Stimulated activated CD8-positive, alpha-beta memory T cell treated with anti-CD3 and anti-CD28 coated beads, Interleukin-4, amount 100 ng/mL, for 48 hours (primary cell): Measurements from ENCODE around the gene TCF23.

Experiments used
- DNase-seq: peaks from one replicate; pipeline ENCODE4 v3.0.0-alpha.2; 2020

Gene TCF23

DNA sequence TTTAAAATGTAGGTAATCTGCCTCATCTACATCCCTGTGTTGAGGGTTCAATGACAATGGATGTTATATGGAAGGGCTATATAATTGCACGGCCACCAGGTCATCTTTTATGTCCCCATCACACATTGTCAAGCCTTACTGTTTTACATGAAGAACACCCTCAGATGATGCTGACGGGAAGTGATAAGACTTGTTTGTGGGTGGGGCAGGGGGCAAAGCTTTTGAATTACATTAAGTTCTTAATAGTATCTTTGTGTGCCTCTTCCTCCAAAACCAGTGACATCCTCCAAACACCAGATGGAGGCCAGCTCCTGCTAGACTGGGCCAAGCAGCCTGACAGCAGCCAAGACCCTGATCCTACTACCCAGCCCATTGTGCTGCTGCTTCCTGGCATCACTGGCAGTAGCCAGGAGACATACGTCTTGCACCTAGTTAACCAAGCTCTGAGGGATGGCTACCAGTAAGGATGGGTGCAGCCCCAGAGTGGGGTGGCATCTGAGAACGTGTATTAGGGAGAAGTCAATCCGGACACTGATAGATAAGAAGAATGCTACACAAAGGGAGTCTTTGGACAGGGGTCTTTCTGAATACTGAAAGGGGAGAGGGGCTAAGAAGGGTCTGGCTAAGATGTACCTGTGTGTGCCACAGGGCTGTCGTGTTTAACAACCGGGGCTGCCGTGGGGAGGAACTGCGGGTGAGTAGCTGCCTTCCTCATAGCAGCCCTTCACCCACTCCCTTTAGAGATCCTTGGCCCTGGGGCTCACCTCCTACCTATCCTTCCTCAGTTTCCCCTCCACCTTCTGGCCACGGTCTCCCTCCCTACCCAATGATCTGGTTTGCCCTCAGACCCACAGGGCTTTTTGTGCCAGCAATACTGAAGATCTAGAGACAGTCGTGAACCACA, 19.9 kb upstream of the TCF23 start:
- DNase-seq = no peak

DNA sequence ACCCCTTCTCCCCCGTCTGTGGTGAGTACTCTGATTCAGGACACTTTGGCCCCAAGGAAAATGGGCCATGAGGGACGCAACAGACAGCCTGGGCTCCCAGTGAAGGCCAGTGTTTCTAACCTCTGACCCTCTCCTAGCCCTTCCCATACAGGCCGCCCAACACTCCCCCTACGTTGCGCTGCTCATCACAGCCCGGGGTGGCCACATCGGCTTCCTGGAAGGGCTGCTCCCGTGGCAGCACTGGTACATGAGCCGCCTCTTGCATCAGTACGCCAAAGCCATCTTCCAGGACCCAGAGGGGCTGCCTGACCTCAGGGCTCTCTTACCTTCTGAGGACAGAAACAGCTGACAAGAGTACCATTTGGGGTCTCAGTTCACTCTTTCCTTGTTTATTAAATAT, 18.4 kb upstream of the TCF23 start:
- DNase-seq = no peak

DNA sequence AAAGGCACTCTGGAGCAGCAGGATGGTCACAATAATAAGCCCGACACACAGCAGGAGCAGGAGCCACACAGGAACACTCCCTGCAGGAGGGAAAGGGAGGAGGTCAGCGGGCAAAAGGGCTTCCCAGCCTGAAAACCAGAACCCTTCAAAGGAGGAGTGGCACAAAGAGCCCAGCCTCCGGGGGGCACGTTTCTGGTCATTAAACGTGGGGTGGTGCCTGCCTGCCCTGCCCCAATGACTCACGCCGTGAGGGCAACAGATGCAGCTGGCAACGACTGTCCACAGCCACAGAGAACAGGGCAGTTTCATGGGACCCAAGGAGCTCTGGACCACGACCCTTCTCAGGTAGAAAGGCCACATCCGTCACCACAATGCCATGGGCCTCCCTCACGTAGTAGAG, 17.4 kb upstream of the TCF23 start:
- no peak for DNase-seq

DNA sequence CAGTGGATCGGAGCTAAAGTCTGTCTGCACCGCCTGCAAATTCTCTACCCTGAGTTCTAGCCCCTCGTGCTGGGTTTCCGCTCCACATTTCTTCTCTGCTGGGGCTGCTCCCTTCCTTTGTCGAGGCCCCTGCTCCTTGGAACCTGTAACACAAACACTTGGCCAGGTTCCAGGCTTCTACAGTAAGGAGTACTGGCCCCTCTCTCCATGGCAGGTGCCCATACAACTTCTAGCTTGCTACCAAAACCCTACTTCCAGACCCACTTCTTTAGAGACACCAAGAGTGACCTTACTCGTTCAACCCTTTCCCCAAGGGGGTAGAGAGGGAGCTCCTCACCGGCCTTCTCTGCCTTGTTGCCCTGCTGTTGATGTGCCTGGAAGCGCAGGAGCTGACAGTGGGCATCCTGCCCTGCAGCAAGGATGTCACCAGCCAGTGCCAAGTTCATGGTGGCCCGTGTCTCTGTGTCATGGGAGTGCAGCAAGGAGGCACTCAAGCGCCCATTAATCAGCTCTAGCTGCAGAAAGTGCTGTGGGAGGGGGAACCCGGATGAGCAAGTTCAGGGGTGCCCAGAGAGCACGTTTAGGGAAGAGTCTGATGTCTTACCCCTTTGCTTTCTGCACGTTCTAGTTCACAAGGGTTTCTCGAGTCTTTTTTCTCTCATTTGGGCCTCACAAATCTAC, 15.5 kb upstream of the TCF23 start:
- peak; percentile 49 for DNase-seq

DNA sequence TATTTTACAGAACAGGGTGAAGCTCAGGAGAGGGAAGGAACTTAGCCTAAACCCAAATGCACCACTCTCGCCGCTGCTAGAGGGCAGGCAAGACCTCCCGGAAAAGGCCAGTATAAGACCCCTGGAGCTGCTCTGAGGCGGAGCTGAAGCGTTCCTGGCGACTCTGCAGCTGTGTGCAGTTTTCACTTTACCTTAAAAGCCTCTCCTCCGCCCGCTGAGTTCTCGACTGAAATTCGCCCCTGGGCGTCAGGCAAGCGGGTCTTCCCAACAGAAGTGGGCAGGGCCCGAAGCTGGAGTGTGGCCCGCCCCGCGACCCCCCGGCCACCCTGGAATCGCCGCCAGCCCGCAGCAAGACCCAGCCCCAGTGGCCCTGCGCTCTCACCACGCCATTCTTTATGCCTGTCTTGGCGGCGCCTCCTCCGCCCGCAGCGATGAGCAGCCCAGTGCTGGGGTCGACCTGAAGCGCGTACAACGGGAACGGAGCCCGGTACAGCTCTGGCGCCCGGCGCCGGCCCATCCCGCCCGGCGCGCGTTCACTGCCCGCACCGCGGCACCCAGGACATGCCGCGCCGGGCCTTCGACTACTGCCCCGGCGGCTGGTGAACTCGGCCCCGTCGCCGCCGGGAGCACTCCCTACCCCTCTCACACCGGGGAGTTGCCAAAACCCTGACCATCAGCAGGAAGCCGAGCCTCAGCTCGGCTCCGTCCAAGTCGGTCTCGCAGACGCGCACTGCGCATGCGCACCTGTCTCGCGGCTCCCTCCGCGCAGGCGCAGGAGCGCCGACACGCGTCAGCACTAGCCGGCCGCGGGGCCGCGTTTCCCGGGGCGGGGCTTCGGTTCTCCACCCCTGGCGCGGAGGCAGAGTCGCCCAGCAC, 14.7 kb upstream of the TCF23 start, which contains the start of gene PREB:
TSS of gene PREB (minus strand) at position 732 of the 876 bp plus-strand sequence. CDS start at position 517, 215 bp downstream.
- DNase-seq = peak; percentile 99

DNA sequence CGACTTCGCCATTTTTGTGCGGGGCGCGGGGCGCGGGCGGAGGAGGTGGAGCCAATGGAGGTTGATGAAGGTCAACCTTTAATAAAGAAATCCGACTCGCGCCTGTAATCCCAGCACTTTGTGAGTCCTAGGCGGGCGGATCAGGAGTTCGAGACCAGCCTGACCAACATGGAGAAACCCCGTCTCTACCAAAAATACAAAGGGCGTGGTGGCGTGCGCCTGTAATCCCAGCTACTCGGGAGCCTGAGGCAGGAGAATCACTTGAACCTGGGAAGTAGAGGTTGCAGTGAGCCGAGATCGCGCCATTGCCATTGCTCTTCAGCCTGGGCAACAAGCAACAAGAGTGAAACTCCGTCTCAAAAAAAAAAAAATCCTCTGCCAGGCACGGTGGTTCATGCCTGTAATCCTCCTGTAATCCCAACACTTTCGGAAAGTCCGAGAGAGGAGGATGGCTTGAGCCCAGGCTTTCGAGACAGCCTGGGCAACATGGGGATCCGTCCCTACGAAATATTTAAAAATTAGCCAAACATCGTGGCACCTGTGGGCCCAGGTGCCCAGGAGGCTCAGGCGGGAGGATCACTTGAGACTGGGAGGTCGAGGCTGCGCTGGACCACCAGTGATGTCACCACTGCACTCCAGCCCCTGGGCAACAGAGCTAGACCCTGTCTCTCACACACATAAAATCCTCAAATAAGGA, 13.9 kb upstream of the TCF23 start:
- no peak for DNase-seq

DNA sequence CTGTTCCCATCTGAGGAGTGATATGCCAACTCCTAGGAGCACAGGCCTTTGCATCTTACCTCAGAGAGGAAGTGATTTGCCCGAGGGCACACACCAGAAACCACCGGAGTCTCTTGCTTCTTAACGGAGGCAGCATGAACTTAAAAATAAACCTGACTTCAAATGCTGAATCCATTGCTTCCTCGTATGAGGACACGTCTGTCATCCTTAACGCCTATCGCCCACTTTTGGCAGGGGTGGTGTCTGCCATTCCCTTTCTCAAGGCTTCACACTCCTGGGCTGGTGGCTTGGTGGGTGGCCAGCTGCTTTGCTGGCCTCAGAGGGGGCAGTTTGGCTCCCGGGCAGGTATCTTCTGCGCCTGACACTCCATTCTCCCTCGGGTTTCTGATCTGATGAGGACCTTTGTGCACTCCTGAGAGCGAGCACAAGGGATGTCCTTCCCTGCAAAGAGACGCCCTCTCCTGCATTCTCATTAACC, 13.3 kb upstream of the TCF23 start:
- DNase-seq = no peak

DNA sequence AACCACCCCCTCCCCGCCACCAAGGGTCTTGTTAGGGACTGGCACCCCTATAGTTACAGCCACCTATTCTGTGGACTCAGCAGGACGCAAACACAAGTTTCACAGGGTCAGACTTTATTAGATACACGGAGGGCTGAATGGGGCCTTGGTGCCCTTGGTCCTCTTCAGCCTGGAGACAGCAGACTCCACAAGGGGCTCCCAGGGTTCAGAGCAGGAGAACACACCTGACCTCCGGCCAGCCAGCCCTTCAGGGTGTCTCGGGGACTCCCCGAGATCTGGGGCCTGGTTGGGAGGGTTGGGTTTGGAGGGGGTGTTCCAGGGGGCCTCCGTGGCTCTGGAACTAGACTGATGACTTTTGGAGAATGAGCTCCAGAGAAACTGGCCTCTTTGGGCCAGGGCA, 12.1 kb upstream of the TCF23 start:
- no peak for DNase-seq

DNA sequence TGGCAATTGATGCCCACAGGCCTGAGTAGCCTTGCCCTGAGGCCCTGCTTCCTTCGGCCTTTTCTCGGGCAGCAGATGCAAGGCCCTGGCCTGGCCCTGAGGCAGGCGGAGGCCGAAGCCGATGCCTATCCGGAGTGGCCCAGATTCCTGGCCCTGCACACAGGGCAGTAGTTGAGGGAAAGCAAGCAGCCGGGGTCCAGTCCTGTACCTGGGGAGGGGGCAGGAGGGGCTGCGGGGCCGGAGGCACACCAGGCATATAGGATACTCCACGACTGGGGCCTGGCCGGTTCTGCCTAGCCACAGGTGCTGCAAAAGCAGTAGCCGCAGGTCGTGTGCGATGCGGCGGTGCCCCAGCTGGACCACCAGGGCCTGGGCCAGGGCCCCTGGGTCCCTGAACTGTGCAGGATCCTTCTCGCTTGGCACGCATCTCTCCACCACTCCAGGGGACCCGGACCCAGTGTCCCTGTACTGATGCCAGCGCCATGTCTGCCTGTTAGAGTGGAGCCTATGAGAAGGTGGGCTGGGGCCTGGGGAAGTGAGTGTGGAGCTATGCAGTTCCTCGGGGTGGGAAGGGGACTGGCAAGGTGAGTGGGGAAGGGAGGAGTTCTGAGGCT, 11.4 kb upstream of the TCF23 start:
- DNase-seq = no peak

DNA sequence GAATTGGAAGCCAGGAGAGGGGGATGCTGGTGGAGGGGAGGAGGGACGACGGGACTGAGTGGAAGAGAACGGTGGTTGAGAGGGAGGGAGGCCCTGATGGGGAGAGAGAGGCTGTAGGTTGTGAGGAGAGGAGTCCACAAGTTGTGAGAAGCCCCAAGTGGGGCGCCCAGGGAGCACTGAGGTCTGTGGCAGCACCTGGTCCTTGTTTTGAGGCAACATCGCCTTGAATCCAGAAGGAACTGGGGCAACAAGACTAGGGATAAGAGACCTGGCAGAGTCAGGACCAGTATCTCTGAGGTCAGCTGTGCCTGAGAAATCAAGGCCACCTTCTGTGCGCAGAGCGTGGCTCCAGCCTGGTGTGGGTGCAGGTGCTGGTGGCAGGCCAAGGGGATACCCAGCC, 10.7 kb upstream of the TCF23 start:
- DNase-seq = no peak

DNA sequence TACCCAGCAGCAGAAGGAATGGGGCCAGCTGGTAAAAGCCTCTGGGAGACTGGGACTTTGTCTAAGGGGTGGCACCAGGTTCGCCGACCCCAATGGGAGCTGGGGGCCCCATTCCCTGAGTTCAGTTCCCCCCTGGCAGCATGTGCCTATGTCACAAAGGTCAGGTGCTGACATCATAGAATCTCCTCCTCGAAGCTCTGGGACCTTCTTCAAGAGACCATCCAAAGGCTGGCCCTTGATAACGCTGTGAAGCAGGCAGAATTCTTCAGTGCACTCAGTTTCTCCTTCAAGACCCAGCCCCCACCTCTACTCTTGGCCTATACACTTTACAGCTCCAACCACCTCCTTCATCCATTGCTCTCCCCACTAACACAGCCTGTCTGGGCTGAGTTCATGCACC, 9.5 kb upstream of the TCF23 start, which contains the start of gene PRR30:
TSS of gene PRR30 (minus strand) at position 101 of the 400 bp plus-strand sequence. CDS start 1,081 bp downstream, outside the sequence.
- no peak for DNase-seq

DNA sequence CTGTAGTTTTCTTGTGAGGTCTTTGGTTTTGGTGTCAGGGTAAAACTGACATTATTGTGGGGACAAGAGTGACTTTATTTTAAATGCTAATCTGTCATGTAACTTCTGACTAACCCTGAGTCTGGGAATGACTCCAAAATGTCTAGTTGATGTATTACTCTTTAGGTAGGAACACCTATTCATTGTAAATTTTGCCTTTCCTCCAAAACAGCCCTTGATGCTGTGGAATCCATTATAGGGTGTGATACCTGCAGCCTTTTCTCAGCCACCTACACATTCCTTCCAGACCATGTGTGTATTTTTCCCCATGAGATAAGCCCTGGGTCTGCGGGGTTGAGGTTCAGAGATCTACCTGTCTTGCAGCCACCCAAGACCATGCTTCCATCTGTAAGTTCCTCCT, 5.5 kb upstream of the TCF23 start:
- DNase-seq = no peak

DNA sequence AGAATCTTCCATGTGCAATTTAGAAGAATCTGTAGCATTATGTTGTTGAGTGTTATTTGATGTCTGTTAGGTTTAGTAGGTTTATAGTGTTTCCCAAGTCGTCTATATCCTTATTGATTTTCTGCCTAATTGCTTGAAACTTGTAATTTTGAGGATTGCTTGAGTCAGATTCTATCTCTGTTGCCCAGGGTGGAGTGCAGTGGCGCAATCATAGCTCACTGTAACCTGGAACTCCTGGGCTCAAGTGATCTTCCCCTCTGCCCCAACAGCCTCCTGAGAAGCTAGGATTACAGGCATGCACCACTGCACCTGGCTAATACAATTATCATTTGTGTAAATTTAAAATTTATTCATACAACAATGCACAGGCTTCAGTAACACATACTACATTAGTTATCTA, 3.1 kb upstream of the TCF23 start:
- DNase-seq = no peak

DNA sequence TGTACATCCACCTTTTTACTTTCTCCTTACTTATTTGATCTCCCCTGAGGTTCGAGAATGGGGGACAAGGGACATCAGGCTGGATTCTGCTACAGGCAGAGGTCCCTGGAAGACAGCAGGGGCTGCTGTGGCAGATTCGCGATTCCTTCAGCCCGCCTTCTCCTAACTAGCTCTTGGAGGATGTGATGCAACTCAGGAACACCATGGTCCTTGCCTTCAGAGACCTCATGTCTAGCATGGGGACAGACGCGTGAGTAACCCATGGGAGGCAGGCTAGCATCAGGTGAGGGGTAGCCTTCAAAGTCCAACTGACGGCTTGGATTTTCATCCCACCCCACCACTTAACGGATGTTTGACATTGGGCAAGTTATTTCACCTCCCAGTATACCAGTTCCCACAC, 869 bp upstream of the TCF23 start:
- no peak for DNase-seq

DNA sequence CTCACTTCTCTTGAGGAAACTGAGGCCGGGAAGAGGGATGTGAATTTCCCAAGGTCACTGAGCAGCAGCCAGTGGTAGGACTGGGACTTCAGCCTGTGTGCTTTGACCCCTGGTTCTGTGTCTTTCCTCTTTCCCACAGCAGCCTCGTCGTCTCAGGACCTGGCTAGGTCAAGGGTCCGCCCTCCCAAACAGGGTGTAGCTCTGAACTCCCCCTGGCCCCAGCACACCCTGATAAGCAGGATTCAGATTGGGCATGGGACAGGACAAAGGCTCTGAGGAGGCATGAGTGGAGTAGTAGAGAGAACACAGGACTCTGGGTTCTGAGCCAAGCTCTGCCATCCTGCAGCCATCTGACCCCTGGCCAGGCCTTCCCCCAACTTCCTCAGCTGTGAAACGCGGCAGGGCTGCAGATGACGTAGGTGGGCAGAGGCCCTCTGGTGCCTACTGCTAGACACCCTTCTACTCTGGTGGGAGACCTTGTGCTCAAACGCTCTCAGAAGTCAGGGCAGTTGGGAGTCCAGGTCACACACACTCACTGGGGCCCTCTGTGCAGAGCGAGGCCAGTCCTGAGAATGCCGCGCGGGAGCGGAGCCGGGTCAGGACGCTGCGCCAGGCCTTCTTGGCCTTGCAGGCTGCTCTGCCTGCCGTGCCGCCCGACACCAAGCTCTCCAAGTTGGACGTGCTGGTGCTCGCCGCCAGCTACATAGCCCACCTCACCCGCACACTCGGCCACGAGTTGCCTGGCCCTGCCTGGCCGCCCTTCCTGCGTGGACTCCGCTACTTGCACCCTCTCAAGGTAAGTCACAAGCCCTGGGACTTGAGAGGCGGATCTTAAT, 984 bp downstream of the TCF23 start:
- DNase-seq = no peak

DNA sequence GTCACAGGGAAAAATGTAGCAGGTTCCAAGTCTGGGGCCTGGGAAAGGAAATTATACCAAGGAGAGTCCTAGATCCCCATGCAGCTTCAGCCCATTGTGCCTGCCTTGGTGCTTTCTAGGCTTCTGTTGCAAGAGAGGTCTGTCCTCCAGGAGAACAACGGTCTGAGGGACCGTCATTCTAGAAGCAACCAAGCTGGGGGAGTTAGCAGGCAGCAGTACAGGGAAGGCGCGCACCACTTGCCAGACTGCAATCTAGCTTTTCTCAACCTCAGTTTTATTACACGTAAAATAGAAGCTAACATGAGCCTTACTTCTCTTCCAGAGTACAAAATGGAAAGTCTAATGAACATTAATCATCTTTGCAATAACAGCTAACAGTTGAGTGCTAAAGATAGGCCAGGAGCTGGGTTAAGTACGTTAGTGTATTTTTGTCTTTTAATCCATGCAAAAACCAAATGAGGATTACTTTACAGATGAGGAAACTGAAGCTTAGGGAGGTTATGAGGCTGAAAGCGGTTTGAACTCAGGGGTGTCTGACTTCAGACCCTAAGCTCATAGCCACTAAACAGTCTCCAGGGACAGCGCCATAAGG, 1.9 kb downstream of the TCF23 start:
- no peak for DNase-seq

DNA sequence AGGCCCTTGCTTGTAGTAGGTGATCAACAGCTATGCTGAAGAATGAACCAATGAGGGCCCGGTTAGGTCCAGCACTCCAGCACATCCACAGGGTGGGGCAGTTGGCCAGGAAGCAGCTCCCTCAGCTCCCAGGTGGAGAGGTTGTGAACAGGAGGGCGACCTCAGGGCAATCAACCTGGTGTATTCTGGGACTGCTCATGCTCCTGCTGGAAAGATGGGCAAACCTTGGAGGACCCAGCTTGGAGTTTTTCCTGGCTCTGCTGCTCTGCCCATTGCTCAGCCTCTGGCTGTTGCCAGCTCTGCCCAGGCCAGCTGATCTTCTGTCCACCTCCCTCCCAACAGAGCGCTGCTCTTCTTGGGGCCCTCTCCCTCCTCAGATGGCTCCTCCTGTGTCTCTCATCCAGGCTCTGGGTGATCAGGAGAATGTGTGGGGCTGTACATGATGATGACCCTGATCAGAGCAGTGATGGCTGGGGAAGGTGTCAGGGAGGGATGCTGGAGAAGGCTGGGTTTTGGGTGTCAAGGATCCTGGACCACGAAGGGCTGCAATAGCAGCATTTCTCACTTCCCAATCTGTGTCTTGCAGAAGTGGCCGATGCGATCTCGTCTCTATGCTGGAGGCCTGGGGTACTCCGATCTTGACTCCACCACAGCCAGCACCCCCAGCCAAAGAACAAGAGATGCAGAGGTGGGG, 3.4 kb downstream of the TCF23 start:
- DNase-seq = no peak

DNA sequence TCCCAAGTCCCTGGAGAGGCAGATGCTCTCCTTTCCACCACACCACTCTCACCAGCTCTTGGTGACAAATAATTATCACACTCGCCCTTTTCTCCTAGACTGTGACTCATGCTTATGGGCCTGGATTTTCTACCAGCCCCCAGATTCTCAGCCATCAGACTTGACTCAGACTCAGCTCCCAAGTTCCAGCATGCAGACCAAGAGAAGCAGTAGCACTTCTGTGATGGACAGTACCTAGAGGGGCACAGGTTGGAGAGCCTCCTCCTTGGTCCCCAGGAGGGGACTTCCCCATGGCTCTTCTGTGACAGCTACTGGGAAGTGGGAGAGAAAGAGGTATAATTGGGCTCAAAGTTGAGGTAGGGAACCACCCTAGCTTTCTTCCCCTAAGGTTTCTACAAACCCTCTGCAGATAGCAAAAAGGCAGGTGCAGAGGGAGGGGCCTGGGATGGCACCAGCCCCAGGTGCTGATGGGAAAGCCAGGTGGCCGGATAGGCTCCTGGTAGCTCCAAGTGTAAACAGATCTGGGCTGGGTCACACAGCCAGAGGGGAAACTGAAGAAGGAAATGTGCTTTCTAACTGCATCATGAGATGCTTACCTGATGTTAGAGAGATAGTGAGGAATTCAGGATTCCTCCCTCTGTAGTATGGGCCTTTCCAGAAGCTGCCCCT, 4.1 kb downstream of the TCF23 start:
- DNase-seq = no peak

DNA sequence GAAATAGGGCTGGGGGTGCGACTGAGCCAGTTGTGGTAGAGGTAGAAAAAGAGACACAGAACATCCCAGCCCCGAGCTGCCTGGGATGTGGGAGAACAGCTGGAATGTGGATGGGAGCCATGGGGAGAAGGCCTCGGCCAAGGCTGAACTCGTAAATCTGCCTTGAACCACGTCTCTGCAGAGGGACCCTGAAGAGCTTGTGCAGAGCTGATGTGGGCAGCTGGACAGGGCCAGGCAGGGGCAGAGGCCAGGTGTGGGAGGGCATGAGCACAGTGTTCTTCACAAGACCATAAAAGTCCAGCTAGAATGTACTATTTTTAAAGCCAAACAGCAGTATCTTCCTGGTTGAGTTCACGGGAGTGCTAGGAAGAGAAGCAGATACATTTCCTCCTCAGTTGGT, 5.7 kb downstream of the TCF23 start:
- no peak for DNase-seq
